Mesenchymal stem cell (in vitro differentiated cells and primary cell): ENCODE measurements around the gene PSMF1.
A peak's percentile ranks its signal among the peaks of the same experiment; 100 is the strongest.

Experiments
- DNase-seq: peaks from one replicate; pipeline ENCODE4 v3.0.0-alpha.2; 2013
- H2AFZ ChIP-seq: one replicate; pipeline ENCODE4 v1.6.1; 2013; ENCODE audit warnings: low read depth, mild to moderate bottlenecking, control low read depth, inconsistent platforms, low read length, moderate library complexity
- H2AK5ac ChIP-seq: 2 replicates; pipeline ENCODE4 v1.6.1; 2013; ENCODE audit warnings: low read length, moderate library complexity, mild to moderate bottlenecking, inconsistent platforms; ENCODE audit not compliant: severe bottlenecking
- H2BK120ac ChIP-seq: one replicate; pipeline ENCODE4 v1.6.1; 2013; ENCODE audit warnings: low read depth, mild to moderate bottlenecking, inconsistent platforms, low read length, moderate library complexity
- H2BK12ac ChIP-seq, 2 experiments: one replicate each; pipeline ENCODE4 v1.6.1; 2013; ENCODE audit warnings: inconsistent platforms in 2 of 2, low read length in 2 of 2, mild to moderate bottlenecking in 2 of 2, moderate library complexity in 2 of 2, control low read depth in 1 of 2
- H2BK15ac ChIP-seq: one replicate; pipeline ENCODE4 v1.6.1; 2013; ENCODE audit warnings: mild to moderate bottlenecking, low read depth, inconsistent platforms; ENCODE audit not compliant: poor library complexity, severe bottlenecking
- H2BK5ac ChIP-seq: 2 replicates; pipeline ENCODE4 v1.6.1; 2013; ENCODE audit warnings: low read depth, mild to moderate bottlenecking, low read length, control low read depth, inconsistent platforms; ENCODE audit not compliant: poor library complexity, severe bottlenecking
- H3K14ac ChIP-seq, 2 experiments: one replicate each; pipeline ENCODE4 v1.6.1; 2013; ENCODE audit warnings: inconsistent platforms in 2 of 2, low read length in 2 of 2, control low read depth in 1 of 2, mild to moderate bottlenecking in 1 of 2, moderate library complexity in 1 of 2
- H3K18ac ChIP-seq, 2 experiments: one replicate each; pipeline ENCODE4 v1.6.1; 2013; ENCODE audit warnings: inconsistent platforms in 2 of 2, low read length in 2 of 2, control low read depth in 1 of 2, low read depth in 1 of 2, mild to moderate bottlenecking in 1 of 2
- H3K23ac ChIP-seq, 2 experiments: one replicate each; pipeline ENCODE4 v1.6.1; 2013; ENCODE audit warnings: inconsistent platforms in 2 of 2, low read length in 2 of 2, mild to moderate bottlenecking in 2 of 2, moderate library complexity in 2 of 2, control low read depth in 1 of 2
- H3K27ac ChIP-seq: 2 replicates; pipeline ENCODE4 v1.5.1; 2013; ENCODE audit warnings: mild to moderate bottlenecking, moderate library complexity, low read length, control low read depth, inconsistent platforms; ENCODE audit not compliant: poor library complexity, severe bottlenecking
- H3K27me3 ChIP-seq, 2 experiments: 2 replicates each; pipeline versions ENCODE4 v1.6.1 to v1.7.0; 2013; ENCODE audit warnings: low read length in 2 of 2, mild to moderate bottlenecking in 2 of 2, moderate library complexity in 2 of 2, control low read depth in 1 of 2, inconsistent platforms in 1 of 2; ENCODE audit not compliant: control insufficient read depth in 1 of 2, insufficient read depth in 1 of 2
- H3K36me3 ChIP-seq, 2 experiments: 2 replicates each; pipeline versions ENCODE4 v1.6.1 to v1.7.0; 2013; ENCODE audit warnings: low read length in 2 of 2, control low read depth in 1 of 2, inconsistent platforms in 1 of 2, low read depth in 1 of 2, mild to moderate bottlenecking in 1 of 2; ENCODE audit not compliant: insufficient read depth in 2 of 2, control insufficient read depth in 1 of 2
- H3K4ac ChIP-seq, 2 experiments: one replicate each; pipeline ENCODE4 v1.6.1; 2013; ENCODE audit warnings: inconsistent platforms in 2 of 2, low read length in 2 of 2, mild to moderate bottlenecking in 2 of 2, moderate library complexity in 2 of 2, control low read depth in 1 of 2, low read depth in 1 of 2
- H3K4me1 ChIP-seq: 2 replicates; pipeline ENCODE4 v1.6.1; 2013; ENCODE audit warnings: low read depth, low read length, control low read depth; ENCODE audit not compliant: control insufficient read depth, insufficient read depth
- H3K4me2 ChIP-seq: 2 replicates; pipeline ENCODE4 v1.6.1; 2013; ENCODE audit warnings: low read length, mild to moderate bottlenecking, inconsistent platforms; ENCODE audit not compliant: poor library complexity, severe bottlenecking
- H3K4me3 ChIP-seq, 2 experiments: 2 replicates each; pipeline versions ENCODE4 v1.5.1 to v1.7.0; 2013; ENCODE audit warnings: low read length in 2 of 2, mild to moderate bottlenecking in 2 of 2, control low read depth in 1 of 2, low read depth in 1 of 2; ENCODE audit not compliant: insufficient read depth in 1 of 2
- H3K79me1 ChIP-seq: replicated peaks from 2 replicates; pipeline ENCODE4 v1.6.1; 2013; ENCODE audit warnings: mild to moderate bottlenecking, control low read depth, low read length, inconsistent platforms; ENCODE audit not compliant: poor library complexity, severe bottlenecking
- H3K9ac ChIP-seq: 2 replicates; pipeline ENCODE4 v1.7.0; 2013; ENCODE audit warnings: mild to moderate bottlenecking, low read length, moderate library complexity
- H3K9me3 ChIP-seq: 2 replicates; pipeline ENCODE4 v1.7.0; 2013; ENCODE audit warnings: mild to moderate bottlenecking, low read length; ENCODE audit not compliant: control insufficient read depth
- H4K8ac ChIP-seq: one replicate; pipeline ENCODE4 v1.6.1; 2013; ENCODE audit warnings: inconsistent platforms, mild to moderate bottlenecking, low read length, moderate library complexity
- H4K91ac ChIP-seq: one replicate; pipeline ENCODE4 v1.6.1; 2013; ENCODE audit warnings: mild to moderate bottlenecking, low read length, inconsistent platforms
- WGBS: methylation state at CpG from one replicate; pipeline ENCODE4 v1.1.7; 2013; ENCODE audit warnings: mixed read lengths; 5-methylcytosine and 5-hydroxymethylcytosine counted together

The PSMF1 gene

GRCh38 chr20:1121429-1121828 is 3.0 kb downstream of the PSMF1 start:
- no peak overlapping the region for H2AFZ ChIP-seq
- no peak overlapping the region for H3K9ac ChIP-seq
- H2BK15ac ChIP-seq = no peak overlapping the region
- no peak overlapping the region for H3K4me3 ChIP-seq
- H3K79me1 ChIP-seq = peaks cover 27% of the 10 kb centered on the region
- H4K91ac ChIP-seq = no peak overlapping the region
- no peak overlapping the region for H4K8ac ChIP-seq
- no peak overlapping the region for H3K4ac ChIP-seq
- no peak overlapping the region for H3K23ac ChIP-seq
- peaks cover 6 to 32% of the 10 kb centered on the region in 2 experiments for H3K36me3 ChIP-seq
- no peak overlapping the region for H3K14ac ChIP-seq
- WGBS = 94% methylated on average over 1 of the region's 1 CpG
- H2AK5ac ChIP-seq = no peak overlapping the region
- H3K18ac ChIP-seq = no peak overlapping the region
- H3K9me3 ChIP-seq = no peaks in the 10 kb centered on the region
- H2BK5ac ChIP-seq = no peak overlapping the region
- no peak for DNase-seq
- no peak overlapping the region for H2BK12ac ChIP-seq
- no peaks in the 10 kb centered on the region for H3K27me3 ChIP-seq
- peaks cover 12% of the 10 kb centered on the region for H3K4me1 ChIP-seq
- no peak overlapping the region for H2BK120ac ChIP-seq
- H3K4me2 ChIP-seq = no peak overlapping the region
- H3K27ac ChIP-seq = no peak overlapping the region

- H3K36me3 ChIP-seq = peaks cover 14 to 42% of the 10 kb centered on the region in 2 experiments
- H3K14ac ChIP-seq = no peak overlapping the region
- no peak overlapping the region for H3K18ac ChIP-seq
- DNase-seq = peak; percentile 73
- H3K4ac ChIP-seq = no peak overlapping the region
- no peak overlapping the region for H4K91ac ChIP-seq
- no peak overlapping the region for H3K4me2 ChIP-seq
- H3K4me3 ChIP-seq = peak overlapping the region in 1 of 2 experiments; percentile 25
- no peak overlapping the region for H3K23ac ChIP-seq
- peaks cover 12% of the 10 kb centered on the region for H3K4me1 ChIP-seq
- H2AK5ac ChIP-seq = no peak overlapping the region
- H2BK120ac ChIP-seq = no peak overlapping the region
- no peak overlapping the region for H4K8ac ChIP-seq
- H3K27ac ChIP-seq = no peak overlapping the region
- H2AFZ ChIP-seq = no peak overlapping the region
- H3K9ac ChIP-seq = peak overlapping the region; percentile 63
- WGBS = 87% methylated on average over 8 of the region's 12 CpGs
- no peak overlapping the region for H2BK5ac ChIP-seq
- peaks cover 35% of the 10 kb centered on the region for H3K79me1 ChIP-seq
- no peak overlapping the region for H2BK12ac ChIP-seq
- no peaks in the 10 kb centered on the region for H3K9me3 ChIP-seq
- no peaks in the 10 kb centered on the region for H3K27me3 ChIP-seq
- H2BK15ac ChIP-seq = no peak overlapping the region
These were observed 4.2 kb downstream of the PSMF1 start for GRCh38 chr20:1122388-1123315.

DNA sequence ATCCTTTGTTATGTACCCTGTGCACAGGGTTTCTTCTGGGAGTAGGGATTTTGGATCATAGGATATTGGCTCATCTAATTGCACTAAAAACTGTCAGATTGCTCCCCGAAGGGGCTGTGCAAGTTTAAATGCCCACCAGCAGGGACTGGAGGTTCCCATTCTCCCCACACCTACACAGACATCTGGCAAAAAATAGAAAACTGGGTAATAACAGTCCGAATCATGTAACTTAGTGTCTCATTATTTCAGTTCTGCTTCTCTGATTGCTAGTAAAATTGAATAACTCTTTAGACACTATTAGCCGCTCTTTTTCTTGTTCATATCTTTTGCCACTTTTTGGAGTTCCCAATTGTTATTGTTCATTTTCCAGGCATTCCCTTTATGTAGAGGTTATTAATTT is 5.3 kb downstream of the PSMF1 start:
- Histone ChIP-seq H3K14ac (no peak overlapping the region), H3K4ac (no peak overlapping the region), H3K36me3 (peaks cover 15 to 53% of the 10 kb centered on the region in 2 experiments), H2BK12ac (no peak overlapping the region), H3K4me3 (no peak overlapping the region), H2BK15ac (no peak overlapping the region), H3K9ac (no peak overlapping the region), H2BK5ac (no peak overlapping the region), H4K8ac (no peak overlapping the region), H3K79me1 (peaks cover 35% of the 10 kb centered on the region), H3K27me3 (no peaks in the 10 kb centered on the region), H2AK5ac (no peak overlapping the region), H3K23ac (no peak overlapping the region), H2AFZ (no peak overlapping the region), H3K4me1 (peaks cover 12% of the 10 kb centered on the region), H4K91ac (no peak overlapping the region), H3K4me2 (no peak overlapping the region), H3K9me3 (no peaks in the 10 kb centered on the region), H3K18ac (no peak overlapping the region), H3K27ac (no peak overlapping the region), H2BK120ac (no peak overlapping the region)
- no peak for DNase-seq
- 96% methylated on average over 3 of the region's 3 CpGs for WGBS

DNA sequence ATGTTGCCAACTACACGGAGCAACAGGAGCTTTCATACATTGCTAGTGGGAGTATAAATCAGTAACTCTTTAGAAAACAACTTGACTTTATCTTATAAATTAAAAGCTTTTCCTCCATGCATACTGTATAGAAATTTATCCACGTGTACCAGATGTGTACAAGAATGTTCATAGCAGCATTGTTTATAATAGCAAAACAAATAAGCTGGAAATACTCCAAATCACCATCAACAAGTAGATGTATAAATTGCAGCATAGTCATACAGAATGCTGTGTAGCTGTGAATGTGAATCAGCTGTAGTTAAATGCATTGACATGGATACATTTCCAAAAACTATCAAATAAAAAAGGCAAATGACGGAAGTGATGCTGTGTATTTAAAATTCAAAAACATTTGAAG is 6.0 kb downstream of the PSMF1 start:
- H3K27me3 ChIP-seq = no peaks in the 10 kb centered on the region
- H3K4ac ChIP-seq = no peak overlapping the region
- H2BK5ac ChIP-seq = no peak overlapping the region
- H2BK120ac ChIP-seq = no peak overlapping the region
- no peak for DNase-seq
- H3K27ac ChIP-seq = no peak overlapping the region
- no peaks in the 10 kb centered on the region for H3K9me3 ChIP-seq
- H3K4me3 ChIP-seq = no peak overlapping the region
- no CpG with 5 or more reads among the region's 3 CpGs for WGBS
- H2BK12ac ChIP-seq = no peak overlapping the region
- H3K36me3 ChIP-seq = peaks cover 21 to 58% of the 10 kb centered on the region in 2 experiments
- H2AK5ac ChIP-seq = no peak overlapping the region
- no peak overlapping the region for H3K14ac ChIP-seq
- H3K9ac ChIP-seq = no peak overlapping the region
- H2AFZ ChIP-seq = no peak overlapping the region
- no peak overlapping the region for H2BK15ac ChIP-seq
- no peak overlapping the region for H3K4me2 ChIP-seq
- no peak overlapping the region for H4K91ac ChIP-seq
- peaks cover 35% of the 10 kb centered on the region for H3K79me1 ChIP-seq
- no peak overlapping the region for H4K8ac ChIP-seq
- no peak overlapping the region for H3K23ac ChIP-seq
- no peak overlapping the region for H3K18ac ChIP-seq
- H3K4me1 ChIP-seq = peaks cover 9% of the 10 kb centered on the region
